Myocyte (in vitro differentiated cells): ENCODE measurements around the gene MAPT. TPM values are rescaled to one million over a fixed set of nuclear protein-coding genes. Genes with fewer than 3 reads are reported as not detected.

ENCODE experiments used
- DNase-seq: peaks from one replicate; pipeline ENCODE4 v3.0.0-alpha.2; 2012; ENCODE audit warnings: low read depth
- polyA plus RNA-seq: library from polyadenylated mRNA; unstranded; fragments of >200 nt; gene quantifications from one replicate; pipeline ENCODE4 v1.2.1, GENCODE V29; 2012; ENCODE audit warnings: missing spikeins
- total RNA-seq: library from RNA; depleted of rRNA; stranded (reverse); fragments of >200 nt; gene quantifications from 2 replicates; pipeline ENCODE4 v1.2.3, GENCODE V29; 2014

The MAPT gene
- total RNA-seq, result 0.05 TPM in 2 replicates
- polyA plus RNA-seq, result 0.25 TPM

- peak; percentile 63 for DNase-seq
Observed at GRCh38 chr17:45894022-45894784, at the start of gene MAPT. Gene MAPT, plus strand, starts transcription at chr17:45894554. Its CDS starts 67,784 bp downstream, at chr17:45962338.

GRCh38 chr17:45844695-45845375, 49.5 kb upstream of the MAPT start, which contains the start of gene SPPL2C:
Gene SPPL2C, plus strand, starts transcription at chr17:45844881. Its CDS starts 26 bp downstream, at chr17:45844907.
- DNase-seq, result no peak

GRCh38 chr17:45845376-45846185, 48.8 kb upstream of the MAPT start:
- no peak for DNase-seq

GRCh38 chr17:45846223-45846622, 48.1 kb upstream of the MAPT start:
- no peak for DNase-seq

- DNase-seq, result no peak
Observed at GRCh38 chr17:45846646-45847045, 47.7 kb upstream of the MAPT start.

- no peak for DNase-seq
Observed at GRCh38 chr17:45847101-45847500, 47.3 kb upstream of the MAPT start.

- DNase-seq, result no peak
Observed at GRCh38 chr17:45847747-45848146, 46.6 kb upstream of the MAPT start.

- DNase-seq, result no peak
Observed at GRCh38 chr17:45848405-45848804, 45.9 kb upstream of the MAPT start.

GRCh38 chr17:45848868-45849535, 45.4 kb upstream of the MAPT start:
- peak; percentile 76 for DNase-seq

- DNase-seq, result no peak
Observed at GRCh38 chr17:45849536-45849990, 44.8 kb upstream of the MAPT start.

GRCh38 chr17:45850011-45850410, 44.3 kb upstream of the MAPT start:
- no peak for DNase-seq

GRCh38 chr17:45850468-45850867, 43.9 kb upstream of the MAPT start:
- no peak for DNase-seq

GRCh38 chr17:45851022-45851421, 43.3 kb upstream of the MAPT start:
- no peak for DNase-seq

GRCh38 chr17:45851464-45851863, 42.9 kb upstream of the MAPT start:
- DNase-seq, result no peak

GRCh38 chr17:45851873-45852272, 42.5 kb upstream of the MAPT start:
- no peak for DNase-seq

- DNase-seq, result peak; percentile 65
Observed at GRCh38 chr17:45852535-45853297, 41.6 kb upstream of the MAPT start.

GRCh38 chr17:45854209-45854608, 40.1 kb upstream of the MAPT start:
- DNase-seq, result no peak

GRCh38 chr17:45855691-45856336, 38.5 kb upstream of the MAPT start:
- no peak for DNase-seq

GRCh38 chr17:45857977-45858708, 36.2 kb upstream of the MAPT start:
- DNase-seq, result peak; percentile 65
